CD4-positive, alpha-beta memory T cell (primary cell): ENCODE data around the gene SLC25A12. TPM values are rescaled to one million over a fixed set of nuclear protein-coding genes. Genes with fewer than 3 reads are reported as not detected.
A peak's percentile ranks its signal among the peaks of the same experiment; 100 is the strongest.
"Not testable (repeated sequence)": the region's sequence is repeated elsewhere in the genome, so short reads cannot be mapped to it uniquely, and the experiment has no call there.

Experiments
- CTCF ChIA-PET: fragments of 350-600 bp; sonication (Branson Sonifier 250); formaldehyde crosslinking; loops from one replicate; lab custom pipeline; 2021; ENCODE audit warnings: inconsistent platforms; ENCODE audit not compliant: partially characterized antibody; lab: Charles Lee
- POLR2A ChIA-PET: fragments of 350-600 bp; sonication (Branson Sonifier 250); formaldehyde crosslinking; loops from one replicate; lab custom pipeline; 2021; ENCODE audit not compliant: partially characterized antibody; lab: Charles Lee
- DNase-seq, 5 donors: peaks; one replicate each; pipeline versions ENCODE4 v3.0.0 to v3.0.0-alpha.2; 2020 to 2022; ENCODE audit warnings: mixed read lengths in 1 of 5
- H3K27ac ChIP-seq: one replicate; pipeline ENCODE4 v1.7.0; 2013; ENCODE audit warnings: low read depth, low read length
- H3K27me3 ChIP-seq: 2 replicates; pipeline ENCODE4 v1.7.0; 2013; ENCODE audit warnings: mild to moderate bottlenecking, low read length, moderate library complexity; ENCODE audit not compliant: insufficient read depth
- H3K36me3 ChIP-seq: 2 replicates; pipeline ENCODE4 v1.7.0; 2013; ENCODE audit warnings: mild to moderate bottlenecking, low read length, moderate library complexity; ENCODE audit not compliant: insufficient read depth
- H3K4me1 ChIP-seq: 2 replicates; pipeline ENCODE4 v1.7.0; 2013; ENCODE audit warnings: mild to moderate bottlenecking, low read length, moderate library complexity; ENCODE audit not compliant: insufficient read depth
- H3K4me3 ChIP-seq, 2 donors: one replicate each; pipeline ENCODE4 v1.7.0; 2013; ENCODE audit warnings: low read length in 2 of 2, mild to moderate bottlenecking in 1 of 2
- H3K9me3 ChIP-seq, 2 donors: one replicate each; pipeline ENCODE4 v1.7.0; 2013; ENCODE audit warnings: low read length in 2 of 2, control low read depth in 1 of 2; ENCODE audit not compliant: control insufficient read depth in 1 of 2
- H3K27ac Mint-ChIP-seq, 7 donors: one replicate each; pipeline ENCODE4 v1.8.0; 2020 to 2021; ENCODE audit warnings: mixed read lengths in 7 of 7, mild to moderate bottlenecking in 6 of 7, inconsistent platforms in 3 of 7, moderate library complexity in 3 of 7
- H3K27me3 Mint-ChIP-seq, 2 donors: one replicate each; pipeline ENCODE4 v1.8.0; 2020 to 2021; ENCODE audit warnings: mixed read lengths in 2 of 2
- H3K36me3 Mint-ChIP-seq, 2 donors: one replicate each; pipeline ENCODE4 v1.8.0; 2020 to 2021; ENCODE audit warnings: mixed read lengths in 2 of 2, inconsistent platforms in 1 of 2, mild to moderate bottlenecking in 1 of 2
- H3K4me1 Mint-ChIP-seq, 4 donors: one replicate each; pipeline ENCODE4 v1.8.0; 2020 to 2021; ENCODE audit warnings: mixed read lengths in 4 of 4, mild to moderate bottlenecking in 1 of 4
- H3K4me3 Mint-ChIP-seq, 8 donors: one replicate each; pipeline ENCODE4 v1.8.0; 2020 to 2021; ENCODE audit warnings: mixed read lengths in 8 of 8, mild to moderate bottlenecking in 7 of 8, moderate library complexity in 6 of 8, inconsistent platforms in 3 of 8
- H3K9me3 Mint-ChIP-seq, 8 donors: one replicate each; pipeline ENCODE4 v1.8.0; 2020 to 2021; ENCODE audit warnings: mixed read lengths in 8 of 8, mild to moderate bottlenecking in 5 of 8, inconsistent platforms in 3 of 8, moderate library complexity in 1 of 8
- intact Hi-C: fragments of 100-400 bp; cut with micrococcal nuclease; formaldehyde crosslinking; loops from one replicate; pipeline ENCODE4 v1.15.1; 2023
- polyA plus RNA-seq, 2 donors: library from polyadenylated mRNA; unstranded; fragments of 300-500 nt; fragmentation: Illumina TruSeq; gene quantifications; one replicate each; pipeline ENCODE4 v1.2.3, GENCODE V29; 2021
- total RNA-seq, 2 experiments: library from RNA; stranded (reverse); gene quantifications; one replicate each; pipeline ENCODE4 v1.2.3, GENCODE V29; 2021

Gene SLC25A12
- total and polyA plus RNA-seq, 4 experiments from 2014 or later: 7.4 to 14.9 (median 14.4) TPM

DNA sequence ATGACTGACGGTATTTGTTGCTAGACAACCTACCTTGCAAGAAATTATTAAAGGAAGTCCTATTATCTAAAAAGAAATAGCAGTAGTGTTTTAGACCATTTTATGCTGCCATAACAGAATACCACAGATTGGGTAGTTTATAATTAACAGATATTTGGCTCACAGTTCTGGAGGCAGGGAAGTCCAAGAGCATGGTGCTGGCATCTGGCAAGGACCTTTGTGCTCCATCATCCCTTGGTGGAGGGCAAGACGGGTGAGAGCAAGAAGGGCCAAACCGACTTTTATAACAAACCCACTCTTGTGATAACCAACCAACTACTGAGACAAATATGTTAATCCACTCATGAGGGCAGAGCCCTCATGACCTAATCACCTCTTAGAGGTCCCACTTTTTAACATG lies 115.5 kb downstream of the SLC25A12 start:
- intact Hi-C loops: no loop called here
- H3K4me1 Mint-ChIP-seq: no peaks in the 10 kb centered on the region
- no peak overlapping the region for H3K27ac Mint-ChIP-seq
- POLR2A ChIA-PET: no interaction called here
- peaks cover 0 to 20% (median 3%) of the 10 kb centered on the region in 8 donors for H3K9me3 Mint-ChIP-seq
- DNase-seq: no peak
- H3K4me3 ChIP-seq: no peak overlapping the region
- peaks cover 14 to 19% of the 10 kb centered on the region in 2 donors for H3K36me3 Mint-ChIP-seq
- H3K4me1 ChIP-seq: no peaks in the 10 kb centered on the region
- H3K4me3 Mint-ChIP-seq: no peak overlapping the region
- H3K27me3 Mint-ChIP-seq: no peaks in the 10 kb centered on the region
- no peaks in the 10 kb centered on the region for H3K27me3 ChIP-seq
- no peaks in the 10 kb centered on the region for H3K9me3 ChIP-seq
- CTCF ChIA-PET: interaction anchor here (1.5 kb wide), 1 partner anchor 9 kb away, joined by 3 read pairs; no protein-coding TSS in a partner anchor
- no peak overlapping the region for H3K27ac ChIP-seq
- H3K36me3 ChIP-seq: no peaks in the 10 kb centered on the region

DNA sequence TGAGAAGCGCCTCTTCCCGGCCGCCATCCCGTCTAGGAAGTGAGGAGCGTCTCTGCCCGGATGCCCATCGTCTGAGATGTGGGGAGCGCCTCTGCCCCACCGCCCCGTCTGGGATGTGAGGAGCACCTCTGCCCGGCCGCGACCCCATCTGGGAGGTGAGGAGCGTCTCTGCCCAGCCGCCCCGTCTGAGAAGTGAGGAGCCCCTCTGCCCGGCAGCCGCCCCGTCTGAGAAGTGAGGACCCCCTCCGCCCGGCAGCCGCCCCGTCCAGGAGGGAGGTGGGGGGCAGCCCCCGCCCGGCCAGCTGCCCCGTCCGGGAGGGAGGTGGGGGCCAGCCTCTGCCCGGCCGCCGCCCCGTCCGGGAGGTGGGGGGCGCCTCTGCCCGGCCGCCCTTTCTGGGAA lies 119.5 kb downstream of the SLC25A12 start:
- Mint-ChIP-seq H3K9me3 (peaks cover 2 to 46% (median 15%) of the 10 kb centered on the region in 8 donors), H3K36me3 (peaks cover 1 to 29% of the 10 kb centered on the region in 2 donors)
- DNase-seq, H3K4me1 ChIP-seq, CTCF ChIA-PET, H3K4me1 Mint-ChIP-seq, H3K9me3 ChIP-seq, intact Hi-C loops, H3K4me3 Mint-ChIP-seq, H3K36me3 ChIP-seq, H3K27ac ChIP-seq, H3K27me3 Mint-ChIP-seq, H3K27ac Mint-ChIP-seq, H3K27me3 ChIP-seq, H3K4me3 ChIP-seq, POLR2A ChIA-PET: not testable (repeated sequence)

DNA sequence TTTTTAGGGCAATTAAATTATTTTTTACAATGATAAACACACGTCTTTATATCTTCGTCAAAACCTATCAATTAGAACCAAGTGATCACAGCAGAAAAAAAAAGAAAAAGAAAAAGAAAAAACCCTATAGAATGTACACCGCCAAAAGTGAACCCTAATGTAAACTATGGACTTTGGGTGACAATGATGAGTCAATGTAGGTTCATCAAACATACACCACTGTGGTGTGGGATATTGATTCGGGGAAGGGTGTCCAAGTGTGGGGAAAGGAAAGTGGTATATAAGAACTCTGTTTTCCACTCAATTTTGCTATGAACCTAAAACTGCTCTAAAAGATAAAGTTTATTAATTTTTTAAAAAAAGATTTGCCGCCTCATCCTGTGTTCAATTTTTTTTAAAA lies 121.7 kb downstream of the SLC25A12 start:
- H3K4me3 ChIP-seq: no peak overlapping the region
- H3K36me3 ChIP-seq: no peaks in the 10 kb centered on the region
- DNase-seq: no peak
- H3K27ac ChIP-seq: no peak overlapping the region
- peaks cover 2 to 32% (median 12%) of the 10 kb centered on the region in 8 donors for H3K9me3 Mint-ChIP-seq
- H3K4me1 ChIP-seq: no peaks in the 10 kb centered on the region
- H3K4me1 Mint-ChIP-seq: no peaks in the 10 kb centered on the region
- H3K27me3 Mint-ChIP-seq: no peaks in the 10 kb centered on the region
- ChIA-PET CTCF (no interaction called here), POLR2A (no interaction called here)
- H3K27ac Mint-ChIP-seq: no peak overlapping the region
- H3K4me3 Mint-ChIP-seq: no peak overlapping the region
- intact Hi-C loops: no loop called here
- H3K9me3 ChIP-seq: no peaks in the 10 kb centered on the region
- no peaks in the 10 kb centered on the region for H3K27me3 ChIP-seq
- peaks cover 0 to 34% of the 10 kb centered on the region in 2 donors for H3K36me3 Mint-ChIP-seq

DNA sequence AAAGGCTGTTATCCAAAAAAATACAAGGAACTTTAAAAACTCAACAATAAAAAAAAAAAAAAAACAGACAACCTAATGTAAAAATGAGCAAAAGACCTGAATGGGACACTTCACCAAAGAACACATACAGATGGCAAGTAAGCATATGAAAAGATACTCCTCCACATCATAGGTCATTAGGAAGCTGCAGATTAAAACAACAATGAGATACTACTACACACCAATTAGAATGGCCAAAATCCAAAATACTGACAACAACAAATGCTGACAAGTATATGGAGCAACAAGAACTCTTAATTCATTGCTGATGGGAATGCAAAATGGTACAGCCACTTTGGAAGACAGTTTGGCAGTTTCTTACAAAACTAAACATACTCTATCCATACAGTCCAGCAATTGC lies 122.6 kb downstream of the SLC25A12 start:
- intact Hi-C loops: no loop called here
- ChIA-PET POLR2A (no interaction called here), CTCF (no interaction called here)
- H3K36me3 Mint-ChIP-seq: peaks cover 4 to 39% of the 10 kb centered on the region in 2 donors
- Histone ChIP-seq H3K27ac (no peak overlapping the region), H3K36me3 (no peaks in the 10 kb centered on the region), H3K4me1 (no peaks in the 10 kb centered on the region), H3K9me3 (no peaks in the 10 kb centered on the region), H3K4me3 (no peak overlapping the region), H3K27me3 (no peaks in the 10 kb centered on the region)
- H3K27ac Mint-ChIP-seq: peak overlapping the region in 1 of 7 donors; percentile 68
- no peak for DNase-seq
- peaks cover 2 to 26% (median 12%) of the 10 kb centered on the region in 8 donors for H3K9me3 Mint-ChIP-seq
- H3K27me3 Mint-ChIP-seq: no peaks in the 10 kb centered on the region
- H3K4me1 Mint-ChIP-seq: no peaks in the 10 kb centered on the region
- H3K4me3 Mint-ChIP-seq: no peak overlapping the region

DNA sequence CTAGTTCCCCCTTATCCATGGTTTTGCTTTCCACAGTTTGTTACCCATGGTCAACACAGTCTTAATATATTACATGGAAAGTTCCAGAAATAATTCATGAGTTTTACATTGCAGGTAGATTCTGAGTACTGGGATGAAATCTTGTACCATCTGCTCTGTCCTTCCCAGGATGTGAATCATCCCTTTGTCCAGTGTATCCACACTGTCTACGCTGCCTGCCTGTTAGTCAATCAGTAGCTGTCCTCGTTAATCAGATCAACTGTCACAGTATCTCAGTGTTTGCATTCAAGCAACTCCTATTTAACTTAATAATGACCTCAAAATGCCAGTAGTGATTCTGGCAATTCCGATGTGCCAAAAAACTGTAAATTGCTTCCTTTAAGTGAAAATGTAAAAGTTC lies 130.4 kb downstream of the SLC25A12 start:
- Histone ChIP-seq H3K4me3 (no peak overlapping the region), H3K4me1 (no peaks in the 10 kb centered on the region), H3K27ac (no peak overlapping the region), H3K36me3 (no peaks in the 10 kb centered on the region), H3K9me3 (no peaks in the 10 kb centered on the region), H3K27me3 (no peaks in the 10 kb centered on the region)
- H3K36me3 Mint-ChIP-seq: peaks cover 36 to 41% of the 10 kb centered on the region in 2 donors
- no peaks in the 10 kb centered on the region for H3K4me1 Mint-ChIP-seq
- no peak overlapping the region for H3K4me3 Mint-ChIP-seq
- no peak for DNase-seq
- intact Hi-C loops: no loop called here
- peak overlapping the region in 1 of 7 donors; percentile 30 for H3K27ac Mint-ChIP-seq
- ChIA-PET CTCF (no interaction called here), POLR2A (no interaction called here)
- H3K27me3 Mint-ChIP-seq: no peaks in the 10 kb centered on the region
- H3K9me3 Mint-ChIP-seq: peaks cover 0 to 6% (median 0%) of the 10 kb centered on the region in 8 donors

DNA sequence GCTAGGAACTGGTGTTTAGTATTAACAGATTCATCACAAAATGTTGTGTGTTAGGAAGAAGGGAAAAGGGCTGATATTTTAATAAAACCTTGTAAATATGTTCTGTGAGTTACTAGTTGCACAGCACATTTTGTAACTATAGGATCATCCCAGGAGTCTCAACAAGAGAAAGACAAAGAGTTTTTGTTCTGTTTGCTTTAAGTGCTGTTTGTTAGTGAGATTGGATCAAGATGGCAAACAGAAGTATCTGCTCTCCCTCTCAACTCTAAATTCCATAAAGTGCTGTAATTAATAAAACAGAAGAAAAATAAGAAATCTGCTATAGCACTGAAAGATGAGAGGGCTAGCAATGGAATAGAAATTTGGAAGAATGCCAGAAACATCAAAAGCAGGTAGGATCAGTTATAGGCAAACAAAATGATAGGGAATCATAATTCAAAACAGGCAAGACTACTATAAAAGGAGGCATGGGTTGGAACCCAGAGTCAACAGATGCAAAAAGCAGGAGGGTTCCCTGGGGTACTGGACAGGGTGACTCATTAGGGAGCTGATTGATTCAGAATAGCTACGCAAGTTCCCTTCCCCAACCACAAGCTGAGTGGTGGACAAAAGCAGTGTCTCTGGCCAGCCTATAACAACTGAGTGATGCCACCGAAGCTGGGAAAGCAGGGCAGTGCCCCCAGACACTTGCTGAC lies 131.0 kb downstream of the SLC25A12 start:
- Histone ChIP-seq H3K27me3 (no peaks in the 10 kb centered on the region), H3K4me1 (no peaks in the 10 kb centered on the region), H3K9me3 (no peaks in the 10 kb centered on the region), H3K27ac (no peak overlapping the region), H3K36me3 (no peaks in the 10 kb centered on the region), H3K4me3 (no peak overlapping the region)
- DNase-seq: no peak
- no peaks in the 10 kb centered on the region for H3K27me3 Mint-ChIP-seq
- POLR2A ChIA-PET: no interaction called here
- H3K36me3 Mint-ChIP-seq: peaks cover 41 to 47% of the 10 kb centered on the region in 2 donors
- intact Hi-C loops: no loop called here
- CTCF ChIA-PET: no interaction called here
- no peak overlapping the region for H3K4me3 Mint-ChIP-seq
- H3K27ac Mint-ChIP-seq: no peak overlapping the region
- peaks cover 0 to 2% (median 0%) of the 10 kb centered on the region in 4 donors for H3K4me1 Mint-ChIP-seq
- peaks cover 0 to 11% (median 2%) of the 10 kb centered on the region in 8 donors for H3K9me3 Mint-ChIP-seq

DNA sequence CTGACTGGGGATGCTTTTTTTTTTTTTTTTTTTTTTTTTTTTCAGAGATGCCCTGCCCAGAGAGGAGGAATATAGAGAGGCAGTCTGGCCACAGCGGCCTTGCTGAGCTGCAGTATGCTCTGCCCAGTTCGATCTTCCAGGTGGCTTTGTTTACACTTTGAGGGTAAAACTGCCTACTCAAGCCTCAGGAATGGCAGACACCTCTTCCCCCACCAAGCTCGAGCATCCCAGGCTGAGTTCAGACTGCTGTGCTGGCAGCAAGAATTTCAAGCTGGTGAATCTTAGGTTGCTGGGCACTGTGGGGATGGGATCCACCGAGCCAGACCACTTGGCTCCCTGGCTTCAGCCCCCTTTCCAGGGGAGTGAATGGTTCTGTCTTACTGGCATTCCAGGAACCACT lies 132.9 kb downstream of the SLC25A12 start:
- intact Hi-C loops, H3K4me3 Mint-ChIP-seq, H3K4me3 ChIP-seq: not testable (repeated sequence)

More for the DNA sequence above, 132.9 kb downstream of the SLC25A12 start:
- H3K4me1 Mint-ChIP-seq, H3K27me3 ChIP-seq, H3K36me3 ChIP-seq, H3K27ac Mint-ChIP-seq, H3K9me3 ChIP-seq, H3K4me1 ChIP-seq, H3K27me3 Mint-ChIP-seq, POLR2A ChIA-PET, H3K27ac ChIP-seq, DNase-seq: not testable (repeated sequence)
- Mint-ChIP-seq H3K36me3 (peaks cover 46 to 56% of the 10 kb centered on the region in 2 donors), H3K9me3 (peaks cover 0 to 11% (median 3%) of the 10 kb centered on the region in 8 donors)
- CTCF ChIA-PET: interaction anchor here (0.5 kb wide), 1 partner anchor 696 kb away, joined by 4 read pairs; no protein-coding TSS in a partner anchor
